C4-2B (cell line): ENCODE results near the gene CACNB4.

Experiments used
- ZFX ChIP-seq: fragments of 450-650 bp; IDR thresholded peaks from 2 replicates; pipeline ENCODE4 v1.6.1; 2017
- TF ChIP-seq, protein P1 (sequence below): fragments of 450-650 bp; conservative IDR thresholded peaks from 2 replicates; pipeline ENCODE4 v1.5.1; 2017; ENCODE audit warnings: mild to moderate bottlenecking

DNA sequence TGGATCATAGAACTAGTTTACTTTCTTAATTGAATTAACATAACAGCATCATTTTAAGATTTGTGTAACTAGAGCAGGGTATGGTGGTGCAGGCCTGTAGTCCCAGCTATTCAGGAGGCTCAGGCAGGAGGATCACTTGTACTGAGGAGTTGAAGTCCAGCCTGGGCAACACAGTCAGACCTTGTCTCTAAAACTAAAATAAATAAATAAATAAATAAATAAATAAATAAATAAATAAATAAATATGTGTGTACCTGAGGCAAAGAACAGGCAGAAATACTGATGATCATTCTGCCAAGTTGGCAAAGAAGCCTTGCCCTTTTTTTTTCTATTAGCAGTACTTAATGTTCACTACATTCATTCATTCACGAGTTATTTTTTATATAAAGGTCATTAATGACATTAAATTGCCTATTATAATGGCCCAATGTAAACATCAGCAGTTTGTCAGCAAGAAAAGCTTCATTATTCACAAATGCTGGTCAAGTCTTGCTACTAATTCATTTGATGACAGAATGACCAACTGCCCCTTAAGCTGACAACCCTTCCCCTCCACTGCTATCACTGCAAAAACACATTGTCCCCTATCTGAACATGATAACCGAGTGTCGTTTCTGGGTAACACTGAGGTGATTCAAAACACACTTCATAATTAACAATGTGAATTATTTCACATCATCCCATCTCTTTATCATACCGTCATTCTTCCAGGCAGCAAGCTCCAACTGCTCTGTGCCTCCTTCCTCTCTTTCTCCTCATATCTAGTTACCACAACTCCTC lies 309.6 kb downstream of the CACNB4 start:
- TF ChIP-seq, protein P1, sequence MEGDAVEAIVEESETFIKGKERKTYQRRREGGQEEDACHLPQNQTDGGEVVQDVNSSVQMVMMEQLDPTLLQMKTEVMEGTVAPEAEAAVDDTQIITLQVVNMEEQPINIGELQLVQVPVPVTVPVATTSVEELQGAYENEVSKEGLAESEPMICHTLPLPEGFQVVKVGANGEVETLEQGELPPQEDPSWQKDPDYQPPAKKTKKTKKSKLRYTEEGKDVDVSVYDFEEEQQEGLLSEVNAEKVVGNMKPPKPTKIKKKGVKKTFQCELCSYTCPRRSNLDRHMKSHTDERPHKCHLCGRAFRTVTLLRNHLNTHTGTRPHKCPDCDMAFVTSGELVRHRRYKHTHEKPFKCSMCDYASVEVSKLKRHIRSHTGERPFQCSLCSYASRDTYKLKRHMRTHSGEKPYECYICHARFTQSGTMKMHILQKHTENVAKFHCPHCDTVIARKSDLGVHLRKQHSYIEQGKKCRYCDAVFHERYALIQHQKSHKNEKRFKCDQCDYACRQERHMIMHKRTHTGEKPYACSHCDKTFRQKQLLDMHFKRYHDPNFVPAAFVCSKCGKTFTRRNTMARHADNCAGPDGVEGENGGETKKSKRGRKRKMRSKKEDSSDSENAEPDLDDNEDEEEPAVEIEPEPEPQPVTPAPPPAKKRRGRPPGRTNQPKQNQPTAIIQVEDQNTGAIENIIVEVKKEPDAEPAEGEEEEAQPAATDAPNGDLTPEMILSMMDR = no peak
- no peak for TF ChIP-seq ZFX
